A549 (cell line): ENCODE data around the gene ABCA7. TPM values are rescaled to one million over a fixed set of nuclear protein-coding genes. Genes with fewer than 3 reads are reported as not detected.

Source experiments
- ATAC-seq, 2 experiments: fragments of 200-7000 bp in 1 of 2; fragments of >200 bp in 1 of 2; cut with Nextera tagmentation in 1 of 2; cut with Tn5 transposase in 1 of 2; 3 replicates each; pipeline versions ENCODE4 v1.8.0 to v1.9.1; 2018 to 2020; ENCODE audit warnings: mild to moderate bottlenecking in 1 of 2, moderate library complexity in 1 of 2
- CTCF ChIA-PET: fragments of 300-600 bp; sonication (Branson Sonifier 250); formaldehyde crosslinking; extraction: SDS; loops from one replicate; lab custom pipeline; 2021; ENCODE audit warnings: antibody characterized with exemption, inconsistent platforms; lab: Yijun Ruan, JAX
- POLR2A ChIA-PET: fragments of 350-600 bp; formaldehyde crosslinking; extraction: SDS; loops from one replicate; lab custom pipeline; 2021; ENCODE audit warnings: antibody characterized with exemption, inconsistent platforms; lab: Yijun Ruan, JAX
- DNase-seq, 2 experiments: peaks; one replicate each; pipeline versions ENCODE4 v3.0.0 to v3.0.0-alpha.2; 2011 to 2016; ENCODE audit warnings: low read depth in 1 of 2, low spot score in 1 of 2
- FAIRE-seq: peaks from 2 replicates; lab custom pipeline; 2011; peaks lifted over from hg19 to GRCh38; lab: Jason Lieb, UNC
- H3K27ac ChIP-seq, 2 experiments: fragments of >200 bp; sonication (Bioruptor Twin); formaldehyde crosslinking; 3 replicates each; pipeline ENCODE4 v1.5.1; 2016 to 2017
- H3K4me1 ChIP-seq: fragments of >200 bp; sonication (Bioruptor Twin); formaldehyde crosslinking; 3 replicates; pipeline ENCODE4 v1.6.1; 2016
- H3K4me2 ChIP-seq: fragments of >200 bp; sonication (Bioruptor Twin); formaldehyde crosslinking; 3 replicates; pipeline ENCODE4 v1.6.1; 2016
- H3K4me3 ChIP-seq: fragments of >200 bp; sonication (Bioruptor Twin); formaldehyde crosslinking; 3 replicates; pipeline ENCODE4 v1.5.1; 2016
- H3K9me3 ChIP-seq: fragments of >200 bp; sonication (Bioruptor Twin); formaldehyde crosslinking; 3 replicates; pipeline ENCODE4 v1.6.1; 2016
- ATOH8 ChIP-seq: fragments of 250-450 bp; sonication (Bioruptor Pico); IDR thresholded peaks from 2 replicates; pipeline ENCODE4 v1.5.0; 2020; ENCODE audit warnings: low read depth, mild to moderate bottlenecking, moderate library complexity
- BCL3 ChIP-seq: fragments of >200 bp; sonication (Bioruptor Twin); formaldehyde crosslinking; IDR thresholded peaks from 3 replicates; pipeline ENCODE4 v1.6.1; 2016
- BHLHE40 ChIP-seq: IDR thresholded peaks from 2 replicates; pipeline ENCODE4 v1.6.1; 2012; ENCODE audit warnings: low read depth, low read length, inconsistent platforms
- CBX2 ChIP-seq: fragments of 200-600 bp; sonication (generic); IDR thresholded peaks from 2 replicates; pipeline ENCODE4 v1.6.1; 2016; ENCODE audit warnings: low read depth, mild to moderate bottlenecking, borderline replicate concordance
- CBX8 ChIP-seq: fragments of 200-600 bp; sonication (generic); IDR thresholded peaks from 2 replicates; pipeline ENCODE4 v1.6.1; 2016
- CHD4 ChIP-seq: fragments of 200-600 bp; sonication (generic); IDR thresholded peaks from 2 replicates; pipeline ENCODE4 v1.6.1; 2016; ENCODE audit warnings: antibody characterized with exemption, mild to moderate bottlenecking, borderline replicate concordance
- CTCF ChIP-seq: fragments of >200 bp; sonication (Bioruptor Twin); formaldehyde crosslinking; IDR thresholded peaks from 3 replicates; pipeline ENCODE4 v1.5.1; 2016
- EP300 ChIP-seq, 2 experiments: fragments of >200 bp; sonication (Bioruptor Twin); formaldehyde crosslinking; IDR thresholded peaks; 2 replicates in 1 of 2; 3 replicates in 1 of 2; pipeline ENCODE4 v1.6.1; 2016 to 2017
- ESRRA ChIP-seq: fragments of 150-350 bp; IDR thresholded peaks from 2 replicates; pipeline ENCODE4 v1.6.1; 2014; ENCODE audit warnings: mild to moderate bottlenecking, low read length, borderline replicate concordance
- FOSB ChIP-seq: fragments of 250-450 bp; sonication (Bioruptor Pico); IDR thresholded peaks from 2 replicates; pipeline ENCODE4 v1.5.0; 2020; ENCODE audit warnings: mild to moderate bottlenecking, moderate library complexity
- FOSL2 ChIP-seq, 2 experiments: fragments of 450-650 bp in 1 of 2; fragments of >200 bp in 1 of 2; sonication (Bioruptor Twin) in 1 of 2; formaldehyde crosslinking; IDR thresholded peaks; 2 replicates each; pipeline versions ENCODE4 v1.5.0 to v1.6.1; 2016 to 2020; ENCODE audit warnings: mild to moderate bottlenecking in 1 of 2, moderate library complexity in 1 of 2
- HDAC2 ChIP-seq: fragments of 200-600 bp; sonication (generic); IDR thresholded peaks from 2 replicates; pipeline ENCODE4 v1.6.1; 2016
- HEYL ChIP-seq: fragments of 250-450 bp; sonication (Bioruptor Pico); IDR thresholded peaks from 2 replicates; pipeline ENCODE4 v1.8.0; 2021; ENCODE audit warnings: mild to moderate bottlenecking, moderate library complexity
- HOXB5 ChIP-seq: fragments of 250-450 bp; sonication (Bioruptor Pico); IDR thresholded peaks from 2 replicates; pipeline ENCODE4 v1.5.0; 2020; ENCODE audit warnings: mild to moderate bottlenecking, moderate library complexity
- JUNB ChIP-seq: fragments of >200 bp; sonication (Bioruptor Twin); formaldehyde crosslinking; IDR thresholded peaks from 2 replicates; pipeline ENCODE4 v1.6.1; 2016
- KDM1A ChIP-seq: fragments of 200-600 bp; sonication (generic); IDR thresholded peaks from 2 replicates; pipeline ENCODE4 v1.6.1; 2016; ENCODE audit warnings: low read depth, mild to moderate bottlenecking
- KDM5A ChIP-seq: fragments of 200-600 bp; sonication (generic); IDR thresholded peaks from 2 replicates; pipeline ENCODE4 v1.6.1; 2016; ENCODE audit warnings: antibody characterized with exemption, mild to moderate bottlenecking
- MAZ ChIP-seq: fragments of 150-350 bp; IDR thresholded peaks from 2 replicates; pipeline ENCODE4 v1.6.1; 2014; ENCODE audit warnings: antibody characterized with exemption, low read depth, low read length, borderline replicate concordance
- MYC ChIP-seq: IDR thresholded peaks from 2 replicates; pipeline ENCODE4 v1.6.1; 2012; ENCODE audit warnings: mild to moderate bottlenecking, inconsistent platforms, low read length, improper control_type of control experiment, borderline replicate concordance
- NFE2L2 ChIP-seq: fragments of 150-350 bp; conservative IDR thresholded peaks from 2 replicates; pipeline ENCODE4 v1.6.1; 2014; ENCODE audit warnings: low read length
- NR3C1 ChIP-seq: fragments of >200 bp; sonication (Bioruptor Twin); formaldehyde crosslinking; IDR thresholded peaks from 3 replicates; pipeline ENCODE4 v1.6.1; 2017
- RCOR1 ChIP-seq: fragments of 150-350 bp; IDR thresholded peaks from 2 replicates; pipeline ENCODE4 v1.6.1; 2014; ENCODE audit warnings: antibody characterized with exemption, low read length, low read depth
- RFX5 ChIP-seq: fragments of 450-650 bp; IDR thresholded peaks from 2 replicates; pipeline ENCODE4 v1.7.1; 2014; ENCODE audit warnings: antibody characterized with exemption, mild to moderate bottlenecking, moderate library complexity
- TP53 ChIP-seq: fragments of 250-450 bp; sonication (Bioruptor Pico); IDR thresholded peaks from 2 replicates; pipeline ENCODE4 v1.5.0; 2021; ENCODE audit warnings: mild to moderate bottlenecking, moderate library complexity
- USF2 ChIP-seq: fragments of 450-650 bp; IDR thresholded peaks from 2 replicates; pipeline ENCODE4 v1.6.1; 2014; ENCODE audit warnings: antibody characterized with exemption
- ZC3H11A ChIP-seq: fragments of 450-650 bp; IDR thresholded peaks from 2 replicates; pipeline ENCODE4 v1.6.1; 2014; ENCODE audit warnings: antibody characterized with exemption, mild to moderate bottlenecking
- ZFP36 ChIP-seq: fragments of 450-650 bp; IDR thresholded peaks from 2 replicates; pipeline ENCODE4 v1.6.1; 2014; ENCODE audit warnings: borderline replicate concordance; ENCODE audit not compliant: partially characterized antibody
- ZSCAN20 ChIP-seq: fragments of 250-450 bp; sonication (Bioruptor Pico); IDR thresholded peaks from 2 replicates; pipeline ENCODE4 v1.8.0; 2022; ENCODE audit warnings: mild to moderate bottlenecking, moderate library complexity
- WGBS: methylation state at CpG from one replicate; pipeline ENCODE4 v1.1.6; 2017; ENCODE audit errors: missing lambda C conversion rate; 5-methylcytosine and 5-hydroxymethylcytosine counted together
- polyA plus RNA-seq, 4 experiments: library from polyadenylated mRNA; depleted of rRNA in 3 of 4; stranded (reverse); fragments of >200 nt; fragmentation: RNase III in 1 of 4; extraction: RNeasy Plus Mini Kit Qiagen cat#74134 plus additional on column Dnase treatment in 1 of 4; gene quantifications; 2 replicates in 3 of 4; 3 replicates in 1 of 4; pipeline ENCODE4 v1.2.3, GENCODE V29; 2011 to 2017
- TF ChIP-seq, protein P1 (sequence below): fragments of >200 bp; sonication (Bioruptor Twin); formaldehyde crosslinking; IDR thresholded peaks from 2 replicates; pipeline ENCODE4 v1.6.1; 2016

ABCA7 gene
- polyA plus RNA-seq, 2 of the 4 experiments (the other 2 are of a cell fraction), result 5.0 to 13.5 TPM

- ChIA-PET POLR2A (no interaction called here), CTCF (interaction anchor here (1.4 kb wide), 2 partner anchors 8 to 68 kb away, joined by 3 to 5 read pairs; no protein-coding TSS in a partner anchor)
- Histone ChIP-seq H3K4me2 (no peak overlapping the region), H3K9me3 (no peaks in the 10 kb centered on the region), H3K27ac (no peak overlapping the region), H3K4me3 (no peak overlapping the region), H3K4me1 (0 out of 3 replicates have a peak, but pooled peaks cover 3% of the 10 kb centered on the region)
- no peak for TF ChIP-seq CTCF
- no peak for TF ChIP-seq NFE2L2
- no peak for TF ChIP-seq JUNB
- no peak for TF ChIP-seq FOSL2 (IDR thresholded peaks at IDR 0.05)
- no peak for TF ChIP-seq FOSL2 (CRISPR knock-in tag; IDR thresholded peaks at IDR 0.05)
- no peak for TF ChIP-seq ZC3H11A
- TF ChIP-seq, protein P1, sequence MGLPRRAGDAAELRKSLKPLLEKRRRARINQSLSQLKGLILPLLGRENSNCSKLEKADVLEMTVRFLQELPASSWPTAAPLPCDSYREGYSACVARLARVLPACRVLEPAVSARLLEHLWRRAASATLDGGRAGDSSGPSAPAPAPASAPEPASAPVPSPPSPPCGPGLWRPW, result no peak
- TF ChIP-seq BCL3, result no peak
- no peak for TF ChIP-seq HEYL (CRISPR knock-in tag)
- TF ChIP-seq ZSCAN20 (CRISPR knock-in tag), result no peak
- TF ChIP-seq KDM1A, result no peak
- no peak for TF ChIP-seq ATOH8 (CRISPR knock-in tag)
- TF ChIP-seq MYC, result no peak
- no peak for TF ChIP-seq HDAC2
- no peak for TF ChIP-seq KDM5A
- no peak for TF ChIP-seq CBX2
- no peak for TF ChIP-seq CBX8
- TF ChIP-seq HOXB5 (CRISPR knock-in tag), result no peak
- ATAC-seq, result no peak
- no peak for DNase-seq
- FAIRE-seq, result no peak
- WGBS, result 68% methylated on average over 3 of the region's 27 CpGs
Observed at GRCh38 chr19:990119-990571, 49.8 kb upstream of the ABCA7 start.

GRCh38 chr19:990746-991145, 49.2 kb upstream of the ABCA7 start:
- no peak for TF ChIP-seq KDM1A
- TF ChIP-seq RCOR1, result no peak
- TF ChIP-seq FOSB (CRISPR knock-in tag), result no peak
- TF ChIP-seq ZC3H11A, result no peak
- no peak for TF ChIP-seq RFX5
- no peak for TF ChIP-seq NR3C1
- TF ChIP-seq ATOH8 (CRISPR knock-in tag), result no peak
- no peak for TF ChIP-seq EP300 (IDR thresholded peaks at IDR 0.05)
- TF ChIP-seq MAZ, result no peak
- TF ChIP-seq USF2, result no peak
- TF ChIP-seq ZFP36, result no peak
- no peak for TF ChIP-seq BHLHE40
- TF ChIP-seq HEYL (CRISPR knock-in tag), result no peak
- no peak for TF ChIP-seq ESRRA
- TF ChIP-seq ZSCAN20 (CRISPR knock-in tag), result no peak
- TF ChIP-seq JUNB, result no peak
- no peak for TF ChIP-seq CHD4
- no peak for TF ChIP-seq HOXB5 (CRISPR knock-in tag)
- no peak for TF ChIP-seq TP53 (CRISPR knock-in tag)
- no peak overlapping the region for H3K27ac ChIP-seq
- no peak overlapping the region for H3K4me3 ChIP-seq
- ChIA-PET CTCF (interaction anchor here (1.4 kb wide), 2 partner anchors 9 to 68 kb away, joined by 3 to 5 read pairs; no protein-coding TSS in a partner anchor), POLR2A (no interaction called here)
- no peak overlapping the region for H3K4me2 ChIP-seq
- 92% methylated on average over 2 of the region's 23 CpGs for WGBS
- peaks cover under 1% of the 10 kb centered on the region; the same call in 2 of the 3 replicates for H3K4me1 ChIP-seq
- no peaks in the 10 kb centered on the region for H3K9me3 ChIP-seq
- DNase-seq, result no peak
- ATAC-seq, result no peak
- FAIRE-seq, result no peak
